Activated CD4-positive, alpha-beta memory T cell treated with anti-CD3 and anti-CD28 coated beads for 36 hours (primary cell): ENCODE measurements around the gene SPATA46. TPM values are rescaled to one million over a fixed set of nuclear protein-coding genes. Genes with fewer than 3 reads are reported as not detected.

Experiments
- CTCF ChIA-PET: fragments of 350-600 bp; sonication (Branson Sonifier 250); formaldehyde crosslinking; loops from one replicate; lab custom pipeline; 2021; ENCODE audit warnings: antibody characterized with exemption, inconsistent platforms; lab: Charles Lee
- POLR2A ChIA-PET: fragments of 350-600 bp; sonication (Branson Sonifier 250); formaldehyde crosslinking; loops from one replicate; lab custom pipeline; 2021; ENCODE audit warnings: antibody characterized with exemption; lab: Charles Lee
- DNase-seq: peaks from one replicate; pipeline ENCODE4 v3.0.0-alpha.2; 2020
- H3K27ac Mint-ChIP-seq: one replicate; pipeline ENCODE4 v1.8.0; 2021; ENCODE audit warnings: mixed read lengths
- H3K27me3 Mint-ChIP-seq: one replicate; pipeline ENCODE4 v1.8.0; 2021; ENCODE audit warnings: mixed read lengths
- H3K36me3 Mint-ChIP-seq: one replicate; pipeline ENCODE4 v1.8.0; 2021; ENCODE audit warnings: mixed read lengths
- H3K4me1 Mint-ChIP-seq: one replicate; pipeline ENCODE4 v1.8.0; 2021; ENCODE audit warnings: low read depth, mixed read lengths
- H3K4me3 Mint-ChIP-seq: one replicate; pipeline ENCODE4 v1.8.0; 2021; ENCODE audit warnings: mild to moderate bottlenecking, mixed read lengths
- H3K9me3 Mint-ChIP-seq: one replicate; pipeline ENCODE4 v1.8.0; 2021; ENCODE audit warnings: mixed read lengths
- intact Hi-C: fragments of 100-400 bp; cut with micrococcal nuclease; formaldehyde crosslinking; loops from one replicate; pipeline ENCODE4 v1.15.1; 2023
- total RNA-seq, 2 experiments: library from RNA; stranded (reverse); gene quantifications; one replicate each; pipeline ENCODE4 v1.2.3, GENCODE V29; 2021

SPATA46 gene
- total RNA-seq, 2 experiments from 2014 or later: not detected

GRCh38 chr1:162381941-162382750 lies 5.5 kb upstream of the SPATA46 start:
- H3K27ac Mint-ChIP-seq: no peak overlapping the region
- ChIA-PET POLR2A (no interaction called here), CTCF (interaction anchor here (0.5 to 1.1 kb wide), 2 partner anchors 10 to 714 kb away, joined by 3 read pairs; no protein-coding TSS in a partner anchor)
- no peaks in the 10 kb centered on the region for H3K36me3 Mint-ChIP-seq
- no peak overlapping the region for H3K4me3 Mint-ChIP-seq
- H3K4me1 Mint-ChIP-seq: no peaks in the 10 kb centered on the region
- intact Hi-C loops: no loop called here
- H3K9me3 Mint-ChIP-seq: no peaks in the 10 kb centered on the region
- H3K27me3 Mint-ChIP-seq: no peaks in the 10 kb centered on the region
- DNase-seq: no peak

- H3K4me1 Mint-ChIP-seq: no peaks in the 10 kb centered on the region
- no peaks in the 10 kb centered on the region for H3K9me3 Mint-ChIP-seq
- H3K27me3 Mint-ChIP-seq: no peaks in the 10 kb centered on the region
- CTCF ChIA-PET: interaction anchor here (0.5 kb wide), 1 partner anchor 714 kb away, joined by 3 read pairs; no protein-coding TSS in a partner anchor
- POLR2A ChIA-PET: no interaction called here
- H3K4me3 Mint-ChIP-seq: no peak within 1 kb of the TSS
- DNase-seq: no peak
- intact Hi-C loops: no loop called here
- no peak within 1 kb of the TSS for H3K27ac Mint-ChIP-seq
- no peaks in the 10 kb centered on the region for H3K36me3 Mint-ChIP-seq
Observed at GRCh38 chr1:162381383-162381782, 4.7 kb upstream of the SPATA46 start, which contains the start of gene C1orf226. Gene C1orf226, plus strand, starts transcription at chr1:162381728. Its CDS starts 174 bp downstream, at chr1:162381902.

- Mint-ChIP-seq H3K27me3 (no peaks in the 10 kb centered on the region), H3K27ac (no peak overlapping the region), H3K4me1 (no peaks in the 10 kb centered on the region), H3K4me3 (no peak overlapping the region), H3K36me3 (no peaks in the 10 kb centered on the region), H3K9me3 (no peaks in the 10 kb centered on the region)
- intact Hi-C loops: no loop called here
- CTCF ChIA-PET: no interaction called here
- POLR2A ChIA-PET: no interaction called here
- DNase-seq: no peak
Observed at GRCh38 chr1:162380061-162380846, 3.6 kb upstream of the SPATA46 start.

- H3K27ac Mint-ChIP-seq: no peak overlapping the region
- intact Hi-C loops: no loop called here
- POLR2A ChIA-PET: no interaction called here
- no peaks in the 10 kb centered on the region for H3K4me1 Mint-ChIP-seq
- H3K27me3 Mint-ChIP-seq: no peaks in the 10 kb centered on the region
- DNase-seq: no peak
- no peak overlapping the region for H3K4me3 Mint-ChIP-seq
- H3K36me3 Mint-ChIP-seq: no peaks in the 10 kb centered on the region
- CTCF ChIA-PET: no interaction called here
- H3K9me3 Mint-ChIP-seq: no peaks in the 10 kb centered on the region
Observed at GRCh38 chr1:162375463-162375862, 1.2 kb downstream of the SPATA46 start.

GRCh38 chr1:162374406-162374805 lies 2.2 kb downstream of the SPATA46 start:
- CTCF ChIA-PET: no interaction called here
- POLR2A ChIA-PET: no interaction called here
- no peak overlapping the region for H3K4me3 Mint-ChIP-seq

GRCh38 chr1:162373541-162374260 lies 3.0 kb downstream of the SPATA46 start:
- POLR2A ChIA-PET: no interaction called here
- H3K4me1 Mint-ChIP-seq: no peaks in the 10 kb centered on the region
- CTCF ChIA-PET: no interaction called here
- H3K36me3 Mint-ChIP-seq: no peaks in the 10 kb centered on the region
- DNase-seq: no peak
- no peak overlapping the region for H3K27ac Mint-ChIP-seq
- H3K27me3 Mint-ChIP-seq: no peaks in the 10 kb centered on the region
- H3K9me3 Mint-ChIP-seq: no peaks in the 10 kb centered on the region
- intact Hi-C loops: no loop called here
- H3K4me3 Mint-ChIP-seq: no peak overlapping the region

More at GRCh38 chr1:162374406-162374805, 2.2 kb downstream of the SPATA46 start:
- no peaks in the 10 kb centered on the region for H3K27me3 Mint-ChIP-seq
- no peak overlapping the region for H3K27ac Mint-ChIP-seq
- no peak for DNase-seq
- intact Hi-C loops: no loop called here
- H3K4me1 Mint-ChIP-seq: no peaks in the 10 kb centered on the region
- H3K36me3 Mint-ChIP-seq: no peaks in the 10 kb centered on the region
- no peaks in the 10 kb centered on the region for H3K9me3 Mint-ChIP-seq

- no peaks in the 10 kb centered on the region for H3K9me3 Mint-ChIP-seq
- no peak overlapping the region for H3K27ac Mint-ChIP-seq
- H3K4me3 Mint-ChIP-seq: no peak overlapping the region
- no peaks in the 10 kb centered on the region for H3K36me3 Mint-ChIP-seq
- no peaks in the 10 kb centered on the region for H3K27me3 Mint-ChIP-seq
- no peak for DNase-seq
- intact Hi-C loops: no loop called here
- CTCF ChIA-PET: no interaction called here
- POLR2A ChIA-PET: no interaction called here
- no peaks in the 10 kb centered on the region for H3K4me1 Mint-ChIP-seq
Observed at GRCh38 chr1:162373072-162373427, 3.6 kb downstream of the SPATA46 start.

GRCh38 chr1:162372159-162373071 lies 4.2 kb downstream of the SPATA46 start:
- no peaks in the 10 kb centered on the region for H3K36me3 Mint-ChIP-seq
- intact Hi-C loops: no loop called here
- H3K27me3 Mint-ChIP-seq: no peaks in the 10 kb centered on the region
- no peak overlapping the region for H3K4me3 Mint-ChIP-seq
- CTCF ChIA-PET: no interaction called here
- POLR2A ChIA-PET: no interaction called here
- no peaks in the 10 kb centered on the region for H3K9me3 Mint-ChIP-seq
- no peak for DNase-seq
- no peaks in the 10 kb centered on the region for H3K4me1 Mint-ChIP-seq
- no peak overlapping the region for H3K27ac Mint-ChIP-seq

- Mint-ChIP-seq H3K9me3 (no peaks in the 10 kb centered on the region), H3K4me3 (no peak overlapping the region), H3K27me3 (no peaks in the 10 kb centered on the region), H3K36me3 (no peaks in the 10 kb centered on the region), H3K4me1 (no peaks in the 10 kb centered on the region), H3K27ac (no peak overlapping the region)
- no peak for DNase-seq
- POLR2A ChIA-PET: no interaction called here
- intact Hi-C loops: no loop called here
- CTCF ChIA-PET: no interaction called here
Observed at GRCh38 chr1:162371611-162372010, 5.0 kb downstream of the SPATA46 start.

GRCh38 chr1:162370721-162371120 lies 5.9 kb downstream of the SPATA46 start:
- Mint-ChIP-seq H3K36me3 (no peaks in the 10 kb centered on the region), H3K9me3 (no peaks in the 10 kb centered on the region), H3K27ac (no peak overlapping the region), H3K4me3 (no peak overlapping the region), H3K27me3 (no peaks in the 10 kb centered on the region), H3K4me1 (no peaks in the 10 kb centered on the region)
- POLR2A ChIA-PET: no interaction called here
- CTCF ChIA-PET: no interaction called here
- intact Hi-C loops: no loop called here
- no peak for DNase-seq

GRCh38 chr1:162370161-162370560 lies 6.5 kb downstream of the SPATA46 start:
- intact Hi-C loops: no loop called here
- no peak overlapping the region for H3K27ac Mint-ChIP-seq
- ChIA-PET POLR2A (no interaction called here), CTCF (no interaction called here)
- no peak for DNase-seq
- H3K27me3 Mint-ChIP-seq: no peaks in the 10 kb centered on the region
- no peaks in the 10 kb centered on the region for H3K36me3 Mint-ChIP-seq
- no peaks in the 10 kb centered on the region for H3K9me3 Mint-ChIP-seq
- no peak overlapping the region for H3K4me3 Mint-ChIP-seq
- H3K4me1 Mint-ChIP-seq: no peaks in the 10 kb centered on the region
